IPS-20b (cell line): ENCODE results near the gene HBS1L.

ENCODE experiments used
- H3K27ac ChIP-seq: one replicate; pipeline ENCODE4 v1.5.1; 2013; ENCODE audit warnings: low read length
- H3K27me3 ChIP-seq: 2 replicates; pipeline ENCODE4 v1.6.1; 2013; ENCODE audit warnings: mild to moderate bottlenecking, low read length, inconsistent platforms; ENCODE audit not compliant: insufficient read depth
- H3K36me3 ChIP-seq: 2 replicates; pipeline ENCODE4 v1.6.1; 2013; ENCODE audit warnings: low read depth, mild to moderate bottlenecking, inconsistent platforms, low read length, moderate library complexity; ENCODE audit not compliant: insufficient read depth
- H3K4me1 ChIP-seq: 2 replicates; pipeline ENCODE4 v1.6.1; 2013; ENCODE audit warnings: mild to moderate bottlenecking, control low read depth, inconsistent platforms, low read length, moderate library complexity; ENCODE audit not compliant: insufficient read depth
- H3K4me3 ChIP-seq: 2 replicates; pipeline ENCODE4 v1.5.1; 2013; ENCODE audit warnings: mild to moderate bottlenecking, low read length, inconsistent platforms
- H3K9ac ChIP-seq: 2 replicates; pipeline ENCODE4 v1.6.1; 2013; ENCODE audit warnings: low read depth, mild to moderate bottlenecking, inconsistent platforms, low read length, moderate library complexity
- H3K9me3 ChIP-seq: 2 replicates; pipeline ENCODE4 v1.6.1; 2013; ENCODE audit warnings: mild to moderate bottlenecking, low read depth, low read length, inconsistent platforms; ENCODE audit not compliant: insufficient read depth

Gene HBS1L

DNA sequence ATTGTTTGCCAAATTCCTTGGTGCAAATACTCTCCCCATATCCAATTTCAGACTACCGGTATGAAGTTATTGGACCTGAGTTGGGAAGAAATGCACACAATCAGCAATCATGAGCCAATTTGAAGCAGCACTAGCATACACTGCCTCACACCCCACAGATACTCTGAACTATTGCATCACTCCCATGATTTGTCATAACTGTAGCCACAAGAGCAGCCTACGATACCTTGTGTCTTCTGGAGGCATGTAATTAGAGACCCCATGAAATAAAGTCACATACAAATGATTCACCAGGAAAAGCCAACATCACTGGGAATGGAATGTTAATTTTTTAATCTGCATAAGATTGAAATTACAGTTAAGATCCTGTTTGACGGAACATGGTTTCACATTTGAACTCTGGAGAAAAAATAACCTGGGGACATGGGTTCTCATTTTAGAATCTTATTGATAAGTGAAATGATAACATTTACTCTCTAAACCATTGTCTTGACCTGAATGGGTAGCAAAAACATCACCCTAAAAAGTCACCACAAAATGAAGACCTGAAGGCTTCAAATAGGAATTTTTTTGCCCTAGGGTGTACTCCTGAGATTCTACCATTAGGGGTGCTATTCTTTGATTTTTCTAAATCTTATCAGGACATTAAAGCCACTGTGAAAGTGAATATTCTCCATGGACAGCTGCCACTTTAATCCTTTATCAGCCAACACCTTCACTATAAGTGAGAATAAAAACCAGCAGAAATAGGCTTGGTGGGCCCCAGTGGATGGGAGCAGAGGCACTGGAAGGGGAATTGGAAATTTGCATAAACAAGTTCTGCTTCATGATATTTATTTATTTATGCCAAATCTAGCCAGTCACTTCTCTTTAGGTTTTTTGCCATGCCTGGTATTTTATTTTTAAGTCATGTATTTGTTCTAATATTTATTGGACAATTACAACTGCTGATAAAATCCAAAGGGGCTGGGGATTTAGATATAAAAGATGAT lies 34.5 kb upstream of the HBS1L start:
- Histone ChIP-seq H3K9ac (no peak overlapping the region), H3K27me3 (no peaks in the 10 kb centered on the region), H3K4me1 (no peaks in the 10 kb centered on the region), H3K9me3 (no peaks in the 10 kb centered on the region), H3K27ac (no peak overlapping the region), H3K4me3 (no peak overlapping the region), H3K36me3 (no peaks in the 10 kb centered on the region)

DNA sequence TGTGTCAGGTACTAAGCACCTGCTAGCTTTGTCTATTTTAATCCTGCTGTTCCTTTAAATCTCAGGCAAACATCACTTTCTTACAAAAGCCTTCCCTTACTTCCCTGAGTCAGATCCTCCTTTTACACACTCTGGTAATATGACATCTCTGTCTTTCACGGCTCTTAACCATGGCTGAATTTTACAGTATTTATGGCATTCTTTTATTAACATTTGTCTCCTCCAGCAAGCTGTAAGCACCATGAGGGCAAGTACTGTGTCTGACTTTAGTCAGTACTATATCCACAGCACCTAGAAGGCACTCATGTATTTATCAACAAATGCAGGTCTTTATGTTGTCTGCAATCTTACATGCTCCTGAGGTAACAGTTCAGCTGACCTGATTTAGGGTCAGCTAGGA lies 33.7 kb upstream of the HBS1L start:
- H3K9ac ChIP-seq: no peak overlapping the region
- H3K27me3 ChIP-seq: no peaks in the 10 kb centered on the region
- H3K9me3 ChIP-seq: no peaks in the 10 kb centered on the region
- no peak overlapping the region for H3K4me3 ChIP-seq
- H3K36me3 ChIP-seq: no peaks in the 10 kb centered on the region
- H3K27ac ChIP-seq: no peak overlapping the region
- H3K4me1 ChIP-seq: no peaks in the 10 kb centered on the region

DNA sequence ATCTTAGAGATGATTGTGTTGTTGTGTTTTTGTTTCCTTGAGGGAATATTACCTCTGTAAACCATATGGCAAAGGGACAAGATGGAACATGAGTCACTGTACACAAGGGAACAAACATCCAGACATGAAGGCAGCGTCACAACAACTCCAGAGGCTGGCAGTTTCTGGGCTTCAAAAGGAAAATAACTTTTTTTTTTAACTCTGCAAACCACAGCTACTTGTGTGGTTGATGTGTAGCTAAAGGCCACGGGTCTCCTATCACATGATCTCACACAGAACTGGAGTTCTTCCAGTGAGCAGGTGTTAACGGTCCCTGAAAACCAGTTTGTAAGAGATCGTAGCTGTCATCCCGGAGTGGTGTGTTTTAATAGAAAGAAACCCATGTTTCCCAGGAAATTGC lies 33.2 kb upstream of the HBS1L start:
- H3K27me3 ChIP-seq: no peaks in the 10 kb centered on the region
- H3K27ac ChIP-seq: no peak overlapping the region
- H3K9me3 ChIP-seq: no peaks in the 10 kb centered on the region
- H3K4me3 ChIP-seq: no peak overlapping the region
- no peak overlapping the region for H3K9ac ChIP-seq
- no peaks in the 10 kb centered on the region for H3K4me1 ChIP-seq
- H3K36me3 ChIP-seq: no peaks in the 10 kb centered on the region

DNA sequence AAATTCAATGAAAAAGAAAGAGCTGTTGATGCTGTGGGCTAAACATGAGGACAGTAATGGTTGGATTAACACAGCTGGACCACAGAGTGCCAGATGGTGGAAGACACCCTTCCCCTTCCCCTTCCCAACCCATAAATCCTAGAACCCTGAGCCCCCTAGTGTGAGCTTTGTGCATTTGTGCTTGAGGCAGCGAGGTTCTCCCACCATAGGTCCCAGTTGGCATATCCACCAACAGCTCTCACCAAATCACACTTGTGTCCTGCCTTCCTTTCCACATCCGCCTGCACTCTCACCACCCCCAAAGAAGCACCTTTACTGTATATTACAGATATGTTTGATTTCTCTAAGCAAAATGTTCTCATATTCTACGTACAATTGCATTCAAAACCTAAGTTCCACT lies 32.8 kb upstream of the HBS1L start:
- H3K4me1 ChIP-seq: no peaks in the 10 kb centered on the region
- no peaks in the 10 kb centered on the region for H3K9me3 ChIP-seq
- H3K4me3 ChIP-seq: no peak overlapping the region
- H3K36me3 ChIP-seq: no peaks in the 10 kb centered on the region
- no peaks in the 10 kb centered on the region for H3K27me3 ChIP-seq
- H3K27ac ChIP-seq: no peak overlapping the region
- H3K9ac ChIP-seq: no peak overlapping the region

DNA sequence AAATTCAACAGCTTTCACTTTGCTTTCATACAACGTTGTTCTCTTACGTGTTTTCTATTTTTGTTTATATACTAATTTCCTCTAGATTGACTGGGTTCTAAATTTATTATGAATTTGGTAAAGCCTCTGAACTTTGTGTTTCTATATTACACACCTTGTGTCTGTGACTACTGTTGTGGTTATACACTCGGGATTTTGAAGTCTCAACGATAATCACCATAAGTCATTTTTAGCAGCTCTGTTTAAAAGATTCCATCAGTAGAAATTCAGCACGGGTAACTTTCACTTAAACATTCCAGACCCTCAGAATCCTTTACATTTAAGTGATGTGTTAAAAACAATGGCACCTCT lies 31.8 kb upstream of the HBS1L start:
- H3K27ac ChIP-seq: no peak overlapping the region
- no peak overlapping the region for H3K9ac ChIP-seq
- H3K36me3 ChIP-seq: no peaks in the 10 kb centered on the region
- 0 out of 2 replicates have a peak, but pooled peaks cover 2% of the 10 kb centered on the region for H3K9me3 ChIP-seq
- H3K4me1 ChIP-seq: no peaks in the 10 kb centered on the region
- H3K4me3 ChIP-seq: no peak overlapping the region
- H3K27me3 ChIP-seq: no peaks in the 10 kb centered on the region

DNA sequence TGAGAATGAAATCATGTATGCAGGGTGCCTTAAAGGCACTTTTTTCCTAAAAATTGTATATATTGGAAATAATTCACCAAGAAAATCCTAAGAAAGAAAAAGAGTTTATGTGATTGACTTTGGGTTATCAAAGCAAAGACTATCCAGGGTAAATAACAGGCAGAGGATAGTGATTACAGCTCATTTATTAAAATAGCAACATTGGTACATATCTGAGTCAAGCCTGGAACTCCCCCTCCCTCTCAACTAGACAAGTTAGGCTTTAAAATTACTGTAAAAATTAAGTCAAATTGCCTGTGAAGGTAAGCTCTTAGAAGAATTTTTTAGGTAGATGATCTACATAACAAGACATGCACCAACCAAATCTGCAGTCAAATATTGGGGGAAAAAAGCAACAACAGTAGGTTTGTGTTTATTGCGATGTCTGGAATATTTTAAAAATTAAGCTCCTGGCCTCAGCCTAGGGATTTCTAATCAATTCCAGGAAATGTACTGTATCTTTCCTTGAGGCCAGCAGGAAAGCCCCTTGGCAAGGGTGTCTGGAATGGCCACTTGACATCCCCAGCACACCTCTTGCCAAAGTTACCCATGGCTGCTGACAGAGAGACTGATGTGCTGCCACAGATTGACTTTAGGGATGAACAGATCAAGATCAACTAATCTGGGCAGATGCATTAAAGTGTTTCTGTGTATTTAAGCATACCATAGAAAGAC lies 31.2 kb upstream of the HBS1L start:
- no peaks in the 10 kb centered on the region for H3K36me3 ChIP-seq
- no peaks in the 10 kb centered on the region for H3K4me1 ChIP-seq
- no peak overlapping the region for H3K27ac ChIP-seq
- H3K27me3 ChIP-seq: no peaks in the 10 kb centered on the region
- H3K9ac ChIP-seq: no peak overlapping the region
- H3K4me3 ChIP-seq: no peak overlapping the region
- H3K9me3 ChIP-seq: 0 out of 2 replicates have a peak, but pooled peaks cover 2% of the 10 kb centered on the region

DNA sequence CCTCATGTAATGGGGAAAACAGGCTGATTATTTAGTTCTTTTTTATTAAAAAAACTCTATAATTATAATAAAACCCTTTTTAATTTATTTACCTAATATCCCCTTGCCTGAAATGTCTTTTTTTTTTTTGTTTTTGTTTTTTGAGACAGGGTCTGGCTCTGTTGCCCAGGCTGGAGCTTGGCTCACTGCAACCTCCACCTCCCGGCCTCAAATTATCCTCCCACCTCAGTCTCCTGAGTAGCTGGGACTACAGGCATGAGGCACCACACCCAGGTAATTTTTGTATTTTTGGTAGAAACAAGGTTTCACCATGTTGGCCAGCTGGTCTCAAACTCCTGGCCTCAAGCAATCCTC lies 30.3 kb upstream of the HBS1L start:
- Histone ChIP-seq H3K9ac (no peak overlapping the region), H3K4me3 (no peak overlapping the region), H3K9me3 (0 out of 2 replicates have a peak, but pooled peaks cover 2% of the 10 kb centered on the region), H3K4me1 (no peaks in the 10 kb centered on the region), H3K27me3 (no peaks in the 10 kb centered on the region), H3K27ac (no peak overlapping the region), H3K36me3 (no peaks in the 10 kb centered on the region)

DNA sequence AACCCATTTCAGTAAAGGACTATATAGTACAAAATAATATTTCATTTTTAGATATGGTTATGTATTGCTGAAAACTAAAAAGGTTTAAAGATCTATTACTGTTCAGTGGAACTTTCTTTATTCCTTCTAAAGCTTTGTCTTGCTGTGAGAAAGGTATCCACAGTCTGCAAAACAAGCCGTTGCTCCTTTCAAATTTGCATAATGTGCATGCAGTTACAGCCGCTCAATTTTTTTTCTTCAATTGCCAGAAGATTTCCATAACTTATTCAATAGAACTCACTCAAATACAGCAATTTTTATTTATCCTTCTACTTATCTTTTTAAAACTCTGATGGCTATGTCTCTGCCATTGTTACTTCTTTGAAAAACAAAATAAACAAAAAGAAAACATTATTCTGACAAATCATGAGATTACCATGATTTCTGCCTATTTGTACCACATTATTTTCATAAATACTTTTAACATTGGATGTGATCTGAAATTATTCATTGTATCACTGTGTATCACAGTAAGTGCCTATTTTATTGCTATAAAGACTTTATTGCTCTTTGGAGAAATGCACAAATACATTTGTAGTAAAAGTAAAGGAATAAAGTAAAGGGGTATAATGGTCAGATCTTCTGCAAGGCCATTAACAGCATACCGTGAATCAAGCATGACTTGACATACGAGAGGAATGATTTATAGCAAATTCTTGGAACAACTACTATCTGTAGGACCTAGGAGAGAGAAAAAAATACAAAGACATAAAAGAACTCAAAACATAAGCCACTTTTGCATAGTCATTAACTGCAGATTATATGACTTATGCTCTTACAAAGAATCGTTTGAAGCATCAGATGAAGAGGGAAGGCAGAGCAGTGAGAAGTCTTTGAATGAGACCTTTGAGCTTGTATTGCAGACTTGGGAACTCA lies 29.6 kb upstream of the HBS1L start:
- Histone ChIP-seq H3K4me3 (no peak overlapping the region), H3K27me3 (no peaks in the 10 kb centered on the region), H3K4me1 (no peaks in the 10 kb centered on the region), H3K27ac (no peak overlapping the region), H3K9me3 (0 out of 2 replicates have a peak, but pooled peaks cover 2% of the 10 kb centered on the region), H3K9ac (no peak overlapping the region), H3K36me3 (no peaks in the 10 kb centered on the region)

DNA sequence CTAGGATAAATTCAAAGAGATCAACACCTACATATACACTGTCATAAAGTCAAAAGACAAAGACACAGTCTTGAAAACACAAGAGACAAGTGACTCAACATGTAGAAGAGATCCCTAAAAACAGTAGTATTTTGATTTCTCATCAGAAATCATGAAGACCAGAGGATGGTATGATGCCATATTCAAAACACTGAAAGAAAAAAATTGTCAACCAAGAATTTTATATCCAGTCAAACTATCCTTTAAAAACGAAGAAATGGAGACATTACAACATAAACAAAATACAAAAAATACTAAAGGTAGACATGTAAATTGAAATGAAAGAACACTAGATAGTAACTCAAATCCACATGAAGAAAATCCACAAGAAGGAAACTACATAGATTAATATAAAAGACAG lies 27.3 kb upstream of the HBS1L start:
- Histone ChIP-seq H3K9me3 (0 out of 2 replicates have a peak, but pooled peaks cover 2% of the 10 kb centered on the region), H3K4me3 (no peak overlapping the region), H3K36me3 (no peaks in the 10 kb centered on the region), H3K27ac (no peak overlapping the region), H3K27me3 (no peaks in the 10 kb centered on the region), H3K9ac (no peak overlapping the region), H3K4me1 (no peaks in the 10 kb centered on the region)

DNA sequence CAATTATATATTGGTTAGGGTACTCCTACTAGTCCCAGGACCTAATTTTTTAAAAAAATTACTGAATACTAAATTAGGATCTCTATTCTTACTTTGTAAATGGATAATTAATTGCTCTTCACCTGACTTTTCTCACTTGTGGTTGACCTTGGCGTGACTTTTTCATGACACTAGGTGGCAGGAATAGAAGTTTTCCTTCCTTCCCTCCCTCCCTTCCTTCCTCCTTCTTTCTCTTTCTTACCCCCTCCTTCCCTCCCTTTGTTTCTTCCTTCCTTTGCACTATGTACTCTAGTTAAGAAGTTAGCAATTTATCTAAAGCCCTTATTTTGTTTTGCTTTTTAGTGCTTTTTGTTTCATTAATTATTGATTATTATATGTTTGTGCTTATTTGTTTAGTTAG lies 20.4 kb upstream of the HBS1L start:
- H3K27ac ChIP-seq: no peak overlapping the region
- H3K9ac ChIP-seq: no peak overlapping the region

DNA sequence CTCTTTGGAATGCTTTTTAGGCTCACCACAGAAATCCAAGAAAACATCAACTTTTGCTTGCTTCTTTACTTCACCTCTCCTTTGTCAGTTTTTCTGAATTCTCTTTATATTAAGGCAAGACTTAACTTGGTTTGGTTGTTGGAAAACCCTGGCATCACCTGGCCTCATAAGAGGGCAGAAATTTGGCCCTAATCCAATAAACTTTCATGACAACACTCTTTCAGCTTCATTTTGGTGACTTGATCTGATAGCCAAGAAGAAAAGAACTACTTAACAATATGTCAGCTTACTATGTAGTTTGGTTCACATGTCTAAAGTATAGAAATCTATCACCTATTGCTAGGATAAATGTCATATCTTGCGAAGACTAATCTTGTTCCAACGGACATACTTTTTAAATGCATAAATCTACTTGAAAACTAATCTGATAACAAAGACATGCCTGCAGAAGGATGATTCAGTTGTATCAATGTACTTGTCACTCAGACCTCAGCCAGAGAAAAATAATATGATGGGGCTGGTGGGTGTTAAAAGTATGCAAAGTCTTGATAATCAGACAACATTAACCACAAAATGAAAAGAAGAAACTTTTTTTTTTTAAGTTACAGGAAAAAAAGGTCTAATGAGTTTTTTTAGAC lies 19.3 kb upstream of the HBS1L start:
- Histone ChIP-seq H3K4me1 (no peaks in the 10 kb centered on the region), H3K9ac (no peak overlapping the region)

More for the DNA sequence above, 20.4 kb upstream of the HBS1L start:
- H3K4me3 ChIP-seq: no peak overlapping the region
- no peaks in the 10 kb centered on the region for H3K27me3 ChIP-seq
- no peaks in the 10 kb centered on the region for H3K4me1 ChIP-seq
- no peaks in the 10 kb centered on the region for H3K9me3 ChIP-seq
- H3K36me3 ChIP-seq: no peaks in the 10 kb centered on the region

More for the DNA sequence above, 19.3 kb upstream of the HBS1L start:
- H3K27me3 ChIP-seq: no peaks in the 10 kb centered on the region
- H3K4me3 ChIP-seq: no peak overlapping the region
- H3K36me3 ChIP-seq: no peaks in the 10 kb centered on the region
- H3K9me3 ChIP-seq: no peaks in the 10 kb centered on the region
- no peak overlapping the region for H3K27ac ChIP-seq
